Measurements from ENCODE around the gene PSMA6. TPM values are rescaled to one million over a fixed set of nuclear protein-coding genes. Genes with fewer than 3 reads are reported as not detected.

PSMA6 gene
- total and polyA plus RNA-seq, 2 of the 13 experiments (the other 11 are each of a cell fraction or from before 2014, with no cell fraction given) = 525 to 1,109 TPM

DNA sequence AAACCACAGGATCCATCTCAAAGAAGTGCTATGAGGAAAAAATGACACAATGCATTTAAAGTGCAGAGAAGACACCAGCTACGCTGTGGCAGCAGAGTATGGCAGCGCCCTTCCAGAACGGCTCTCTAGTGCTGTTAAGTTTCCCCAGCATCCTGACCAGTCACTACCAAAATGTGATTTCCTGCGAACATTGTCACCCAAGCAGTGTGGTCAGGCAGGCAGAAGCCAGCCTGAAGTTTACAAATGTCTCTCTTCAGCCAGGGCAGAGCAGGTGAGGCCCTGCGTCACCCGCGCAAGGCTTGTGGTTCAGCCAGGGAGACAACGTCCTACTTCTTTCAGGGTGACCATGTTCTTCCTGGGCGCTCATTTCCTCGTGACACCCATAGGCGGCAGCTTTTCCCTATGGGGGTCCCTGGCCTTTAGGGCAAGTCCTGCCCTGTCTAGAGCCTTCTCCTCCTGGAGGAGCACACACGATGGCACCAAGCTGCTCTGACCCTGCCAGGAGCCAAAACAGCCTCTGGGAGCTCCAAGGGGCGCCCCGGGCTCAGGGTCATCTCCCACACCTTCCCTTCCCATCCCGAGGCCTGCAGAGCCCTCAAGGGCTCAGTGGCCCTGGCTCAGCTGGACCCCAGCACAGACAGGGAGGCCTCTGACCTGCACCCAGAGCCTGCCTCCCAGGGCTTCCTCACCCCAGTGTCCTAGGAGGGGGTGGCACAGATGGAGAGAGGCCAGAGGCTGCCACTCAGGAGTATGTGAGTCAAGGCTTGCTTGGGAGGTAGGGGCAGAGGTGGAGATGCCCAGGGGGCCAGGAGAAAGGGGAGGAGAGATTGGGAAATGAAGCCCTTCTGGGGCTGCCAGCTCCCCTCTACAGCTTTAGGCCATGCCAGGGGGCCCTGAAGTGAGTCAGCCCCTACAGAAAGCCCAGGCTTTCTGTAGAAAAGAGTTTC, 41.9 kb downstream of the PSMA6 start (continued):
- TF ChIP-seq ZNF263 (CRISPR knock-in tag; IDR thresholded peaks at IDR 0.05) (peak; percentile 69), ATF7 (IDR thresholded peaks at IDR 0.05) (no peak), ATF7 (CRISPR knock-in tag; IDR thresholded peaks at IDR 0.05) (no peak), SALL2 (CRISPR knock-in tag; IDR thresholded peaks at IDR 0.05) (peak; percentile 62; the same call in 1 of the 2 replicates), GZF1 (CRISPR knock-in tag; IDR thresholded peaks at IDR 0.05) (no peak; the same call in 1 of the 2 replicates), CEBPZ (IDR thresholded peaks at IDR 0.05; ENCODE audit: low read length) (no peak), PTBP1 (IDR thresholded peaks at IDR 0.05; ENCODE audit: low read depth, low read length, poor library complexity, severe bottlenecking) (no peak), SRSF9 (IDR thresholded peaks at IDR 0.05; ENCODE audit: borderline replicate concordance, insufficient read depth, low read depth, low read length, poor library complexity, severe bottlenecking) (no peak), ZNF564 (CRISPR knock-in tag; IDR thresholded peaks at IDR 0.05) (no peak), AKAP8 (CRISPR knock-in tag; IDR thresholded peaks at IDR 0.05) (no peak), MLLT10 (CRISPR knock-in tag; IDR thresholded peaks at IDR 0.05) (no peak), KLF15 (CRISPR knock-in tag; IDR thresholded peaks at IDR 0.05; ENCODE audit: borderline replicate concordance) (no peak), ELF3 (CRISPR knock-in tag; IDR thresholded peaks at IDR 0.05) (peak; percentile 89), ZNF598 (CRISPR knock-in tag; IDR thresholded peaks at IDR 0.05; ENCODE audit: borderline replicate concordance) (peak; percentile 82; the same call in 1 of the 2 replicates)
- TF ChIP-seq, protein P1, sequence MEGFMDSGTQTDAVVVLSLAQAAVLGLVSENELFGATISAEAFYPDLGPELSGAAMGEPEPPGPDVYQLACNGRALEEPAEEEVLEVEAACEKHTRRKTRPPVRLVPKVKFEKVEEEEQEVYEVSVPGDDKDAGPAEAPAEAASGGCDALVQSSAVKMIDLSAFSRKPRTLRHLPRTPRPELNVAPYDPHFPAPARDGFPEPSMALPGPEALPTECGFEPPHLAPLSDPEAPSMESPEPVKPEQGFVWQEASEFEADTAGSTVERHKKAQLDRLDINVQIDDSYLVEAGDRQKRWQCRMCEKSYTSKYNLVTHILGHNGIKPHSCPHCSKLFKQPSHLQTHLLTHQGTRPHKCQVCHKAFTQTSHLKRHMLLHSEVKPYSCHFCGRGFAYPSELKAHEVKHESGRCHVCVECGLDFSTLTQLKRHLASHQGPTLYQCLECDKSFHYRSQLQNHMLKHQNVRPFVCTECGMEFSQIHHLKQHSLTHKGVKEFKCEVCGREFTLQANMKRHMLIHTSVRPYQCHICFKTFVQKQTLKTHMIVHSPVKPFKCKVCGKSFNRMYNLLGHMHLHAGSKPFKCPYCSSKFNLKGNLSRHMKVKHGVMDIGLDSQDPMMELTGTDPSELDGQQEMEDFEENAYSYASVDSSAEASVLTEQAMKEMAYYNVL (CRISPR knock-in tag; IDR thresholded peaks at IDR 0.05; ENCODE audit: borderline replicate concordance) = peak; percentile 66; the same call in 1 of the 2 replicates
- TF ChIP-seq, protein P2, sequence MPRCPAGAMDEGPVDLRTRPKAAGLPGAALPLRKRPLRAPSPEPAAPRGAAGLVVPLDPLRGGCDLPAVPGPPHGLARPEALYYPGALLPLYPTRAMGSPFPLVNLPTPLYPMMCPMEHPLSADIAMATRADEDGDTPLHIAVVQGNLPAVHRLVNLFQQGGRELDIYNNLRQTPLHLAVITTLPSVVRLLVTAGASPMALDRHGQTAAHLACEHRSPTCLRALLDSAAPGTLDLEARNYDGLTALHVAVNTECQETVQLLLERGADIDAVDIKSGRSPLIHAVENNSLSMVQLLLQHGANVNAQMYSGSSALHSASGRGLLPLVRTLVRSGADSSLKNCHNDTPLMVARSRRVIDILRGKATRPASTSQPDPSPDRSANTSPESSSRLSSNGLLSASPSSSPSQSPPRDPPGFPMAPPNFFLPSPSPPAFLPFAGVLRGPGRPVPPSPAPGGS (CRISPR knock-in tag; IDR thresholded peaks at IDR 0.05) = no peak; the same call in 1 of the 2 replicates
- TF ChIP-seq, protein P3, sequence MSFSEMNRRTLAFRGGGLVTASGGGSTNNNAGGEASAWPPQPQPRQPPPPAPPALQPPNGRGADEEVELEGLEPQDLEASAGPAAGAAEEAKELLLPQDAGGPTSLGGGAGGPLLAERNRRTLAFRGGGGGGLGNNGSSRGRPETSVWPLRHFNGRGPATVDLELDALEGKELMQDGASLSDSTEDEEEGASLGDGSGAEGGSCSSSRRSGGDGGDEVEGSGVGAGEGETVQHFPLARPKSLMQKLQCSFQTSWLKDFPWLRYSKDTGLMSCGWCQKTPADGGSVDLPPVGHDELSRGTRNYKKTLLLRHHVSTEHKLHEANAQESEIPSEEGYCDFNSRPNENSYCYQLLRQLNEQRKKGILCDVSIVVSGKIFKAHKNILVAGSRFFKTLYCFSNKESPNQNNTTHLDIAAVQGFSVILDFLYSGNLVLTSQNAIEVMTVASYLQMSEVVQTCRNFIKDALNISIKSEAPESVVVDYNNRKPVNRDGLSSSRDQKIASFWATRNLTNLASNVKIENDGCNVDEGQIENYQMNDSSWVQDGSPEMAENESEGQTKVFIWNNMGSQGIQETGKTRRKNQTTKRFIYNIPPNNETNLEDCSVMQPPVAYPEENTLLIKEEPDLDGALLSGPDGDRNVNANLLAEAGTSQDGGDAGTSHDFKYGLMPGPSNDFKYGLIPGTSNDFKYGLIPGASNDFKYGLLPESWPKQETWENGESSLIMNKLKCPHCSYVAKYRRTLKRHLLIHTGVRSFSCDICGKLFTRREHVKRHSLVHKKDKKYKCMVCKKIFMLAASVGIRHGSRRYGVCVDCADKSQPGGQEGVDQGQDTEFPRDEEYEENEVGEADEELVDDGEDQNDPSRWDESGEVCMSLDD (CRISPR knock-in tag; IDR thresholded peaks at IDR 0.05; ENCODE audit: borderline replicate concordance) = peak; percentile 70; the same call in 1 of the 2 replicates
